SK-N-SH (cell line): Measurements from ENCODE around the gene LRMDA. TPM values are rescaled to one million over a fixed set of nuclear protein-coding genes. Genes with fewer than 3 reads are reported as not detected.

ENCODE experiments used
- CTCF ChIA-PET: fragments of 300-600, 350-600 bp; formaldehyde crosslinking; extraction: SDS; loops from one replicate; lab custom pipeline; 2021; lab: Yijun Ruan, JAX
- POLR2A ChIA-PET: fragments of 350-600 bp; sonication (Branson Sonifier 250); formaldehyde crosslinking; extraction: SDS; loops from one replicate; lab custom pipeline; 2020; ENCODE audit warnings: antibody characterized with exemption, inconsistent platforms; lab: Yijun Ruan, JAX
- DNase-seq: peaks from one replicate; pipeline ENCODE4 v3.0.0; 2012
- H2AFZ ChIP-seq: fragments of 200-600 bp; sonication (generic); 2 replicates; pipeline ENCODE4 v1.8.1; 2016; ENCODE audit warnings: antibody characterized with exemption, mild to moderate bottlenecking, low read depth
- H3F3A ChIP-seq: fragments of 200-600 bp; sonication (generic); replicated peaks from 2 replicates; pipeline ENCODE3; 2016; ENCODE audit warnings: antibody characterized with exemption, mild to moderate bottlenecking; ENCODE audit not compliant: insufficient read depth
- H3K27ac ChIP-seq, 2 experiments: fragments of 200-500 bp in 1 of 2; fragments of 200-600 bp in 1 of 2; sonication (Bioruptor generic) in 1 of 2; sonication (generic), shearing (Covaris generic) in 1 of 2; 2 replicates each; pipeline versions ENCODE4 v1.5.1 to v1.6.1; 2014 to 2016; ENCODE audit warnings: low read depth in 2 of 2, inconsistent platforms in 1 of 2, low read length in 1 of 2, mild to moderate bottlenecking in 1 of 2, mixed read lengths in 1 of 2
- H3K27me3 ChIP-seq: fragments of 200-600 bp; sonication (generic), shearing (Covaris generic); 2 replicates; pipeline ENCODE4 v1.6.1; 2016; ENCODE audit warnings: mixed run types; ENCODE audit not compliant: insufficient read depth
- H3K36me3 ChIP-seq, 2 experiments: fragments of 200-500 bp in 1 of 2; fragments of 200-600 bp in 1 of 2; sonication (Bioruptor generic) in 1 of 2; sonication (generic) in 1 of 2; replicated peaks in 1 of 2; 2 replicates each; pipeline versions ENCODE3 to v1.5.1; 2014 to 2016; ENCODE audit warnings: low read length in 1 of 2, mild to moderate bottlenecking in 1 of 2; ENCODE audit not compliant: insufficient read depth in 2 of 2, control insufficient read depth in 1 of 2
- H3K4me1 ChIP-seq, 2 experiments: fragments of 200-500 bp in 1 of 2; fragments of 200-600 bp in 1 of 2; sonication (Bioruptor generic) in 1 of 2; sonication (generic), shearing (Covaris generic) in 1 of 2; 2 replicates each; pipeline versions ENCODE4 v1.5.1 to v1.6.1; 2014 to 2016; ENCODE audit warnings: low read depth in 1 of 2, low read length in 1 of 2, mixed run types in 1 of 2; ENCODE audit not compliant: insufficient read depth in 2 of 2, control insufficient read depth in 1 of 2
- H3K4me2 ChIP-seq: fragments of 200-600 bp; sonication (generic), shearing (Covaris generic); 2 replicates; pipeline ENCODE4 v1.6.1; 2017; ENCODE audit warnings: mixed run types
- H3K4me3 ChIP-seq, 2 experiments: fragments of 200-500 bp in 1 of 2; fragments of 200-600 bp in 1 of 2; sonication (Bioruptor generic) in 1 of 2; sonication (generic), shearing (Covaris generic) in 1 of 2; 2 replicates each; pipeline versions ENCODE4 v1.5.1 to v1.8.1; 2014 to 2016; ENCODE audit warnings: low read depth in 2 of 2, inconsistent platforms in 1 of 2, low read length in 1 of 2, mild to moderate bottlenecking in 1 of 2, mixed read lengths in 1 of 2, moderate library complexity in 1 of 2
- H3K79me2 ChIP-seq: fragments of 200-600 bp; sonication (generic); 2 replicates; pipeline ENCODE4 v1.8.1; 2017; ENCODE audit warnings: mild to moderate bottlenecking; ENCODE audit not compliant: insufficient read depth
- H3K9ac ChIP-seq: fragments of 200-600 bp; sonication (generic); 2 replicates; pipeline ENCODE4 v1.6.1; 2017; ENCODE audit warnings: mixed run types
- H3K9me2 ChIP-seq: fragments of 200-600 bp; sonication (generic); 2 replicates; pipeline ENCODE4 v1.6.1; 2017; ENCODE audit warnings: mixed run types
- H3K9me3 ChIP-seq: fragments of 200-600 bp; sonication (generic); 2 replicates; pipeline ENCODE4 v1.6.1; 2017; ENCODE audit warnings: mixed run types, mild to moderate bottlenecking, moderate library complexity
- H4K20me1 ChIP-seq: fragments of 200-600 bp; sonication (generic); 2 replicates; pipeline ENCODE4 v1.6.1; 2017; ENCODE audit warnings: mild to moderate bottlenecking, mixed run types; ENCODE audit not compliant: insufficient read depth
- CTCF ChIP-seq: fragments of 200-600 bp; sonication (generic); IDR thresholded peaks from 2 replicates; pipeline ENCODE4 v1.6.1; 2017; ENCODE audit warnings: antibody characterized with exemption, mild to moderate bottlenecking, moderate library complexity
- ELF1 ChIP-seq: IDR thresholded peaks from 2 replicates; pipeline ENCODE4 v1.4.0; 2012
- EP300 ChIP-seq, 2 experiments: IDR thresholded peaks; 2 replicates each; pipeline versions ENCODE4 v1.4.0 to v1.6.1; 2012; ENCODE audit warnings: borderline replicate concordance in 1 of 2, low read depth in 1 of 2, low read length in 1 of 2
- FOSL2 ChIP-seq: IDR thresholded peaks from 2 replicates; pipeline ENCODE4 v1.4.0; 2012; ENCODE audit warnings: low read depth, mild to moderate bottlenecking, moderate library complexity, borderline replicate concordance
- FOXJ3 ChIP-seq: sonication (generic); formaldehyde crosslinking; IDR thresholded peaks from 2 replicates; pipeline ENCODE4 v1.5.1; 2020; ENCODE audit warnings: mild to moderate bottlenecking, missing genetic modification reagents
- GATA2 ChIP-seq: sonication (generic); formaldehyde crosslinking; IDR thresholded peaks from 2 replicates; pipeline ENCODE4 v1.5.0; 2020; ENCODE audit warnings: mild to moderate bottlenecking, missing genetic modification reagents
- JUND ChIP-seq: IDR thresholded peaks from 2 replicates; pipeline ENCODE4 v1.4.0; 2012
- MAX ChIP-seq: IDR thresholded peaks from 2 replicates; pipeline ENCODE4 v1.4.0; 2012; ENCODE audit warnings: low read depth
- NRF1 ChIP-seq: IDR thresholded peaks from 2 replicates; pipeline ENCODE4 v1.6.1; 2012; ENCODE audit warnings: low read depth, mild to moderate bottlenecking, low read length
- PBX3 ChIP-seq: IDR thresholded peaks from 2 replicates; pipeline ENCODE4; 2012
- POLR2AphosphoS5 ChIP-seq: IDR thresholded peaks from 2 replicates; pipeline ENCODE4 v1.6.1; 2012; ENCODE audit warnings: low read depth, low read length
- RAD21 ChIP-seq: IDR thresholded peaks from 2 replicates; pipeline ENCODE4 v1.6.1; 2012; ENCODE audit warnings: mild to moderate bottlenecking, low read length
- RXRA ChIP-seq: IDR thresholded peaks from 2 replicates; pipeline ENCODE4 v1.4.0; 2012; ENCODE audit warnings: low read depth, mild to moderate bottlenecking, borderline replicate concordance
- SIN3A ChIP-seq: IDR thresholded peaks from 2 replicates; pipeline ENCODE4 v1.6.1; 2012; ENCODE audit warnings: low read depth, mild to moderate bottlenecking, low read length, moderate library complexity, borderline replicate concordance
- SMC3 ChIP-seq: IDR thresholded peaks from 2 replicates; pipeline ENCODE4 v1.6.1; 2012; ENCODE audit warnings: low read depth, low read length, improper control_type of control experiment
- TAF1 ChIP-seq: IDR thresholded peaks from 2 replicates; pipeline ENCODE4 v1.6.1; 2012; ENCODE audit warnings: low read depth, mild to moderate bottlenecking, low read length, moderate library complexity, borderline replicate concordance
- TCF12 ChIP-seq: IDR thresholded peaks from 2 replicates; pipeline ENCODE4 v1.4.0; 2012
- YY1 ChIP-seq: IDR thresholded peaks from 2 replicates; pipeline ENCODE4 v1.4.0; 2012; ENCODE audit warnings: low read depth, mild to moderate bottlenecking
- WGBS: methylation state at CpG from one replicate; pipeline ENCODE4 v1.1.6; 2017; ENCODE audit warnings: low lambda C conversion rate; 5-methylcytosine and 5-hydroxymethylcytosine counted together
- polyA plus RNA-seq, 3 experiments: library from polyadenylated mRNA; depleted of rRNA; stranded (reverse); fragments of >200 nt; gene quantifications; 2 replicates each; pipeline ENCODE4 v1.2.3, GENCODE V29; 2012

The LRMDA gene
- polyA plus RNA-seq, 1 of the 3 experiments (the other 2 are of a cell fraction) = 0.95 TPM

- no peaks in the 10 kb centered on the region for H3F3A ChIP-seq
- CTCF ChIA-PET = interaction anchor here (0.7 to 1.1 kb wide), 2 partner anchors 18 to 27 kb away, joined by 3 read pairs; no protein-coding TSS in a partner anchor
- TF ChIP-seq EP300 (IDR thresholded peaks at IDR 0.05; ENCODE audit: borderline replicate concordance in 1 of 2, low read depth in 1 of 2, low read length in 1 of 2) = no peak
- TF ChIP-seq FOSL2 = no peak
- no peak for TF ChIP-seq NRF1
- no peak for TF ChIP-seq TCF12
- TF ChIP-seq RXRA = no peak
- TF ChIP-seq MAX = no peak
- TF ChIP-seq PBX3 = no peak
- TF ChIP-seq ELF1 = no peak
- no peak for TF ChIP-seq GATA2
- no peak for TF ChIP-seq FOXJ3 (CRISPR knock-in tag)
- TF ChIP-seq RAD21 = no peak
- TF ChIP-seq POLR2AphosphoS5 = no peak
- TF ChIP-seq JUND = no peak
- no peak for TF ChIP-seq SIN3A
- TF ChIP-seq CTCF = no peak
- TF ChIP-seq TAF1 = no peak
- no peak for TF ChIP-seq YY1
- no peak for TF ChIP-seq SMC3
- H3K9me2 ChIP-seq = no peaks in the 10 kb centered on the region
- H3K4me1 ChIP-seq = no peaks in the 10 kb centered on the region
- H3K27me3 ChIP-seq = no peaks in the 10 kb centered on the region
- no peak overlapping the region for H3K9ac ChIP-seq
- peaks cover 13% of the 10 kb centered on the region; the same call in 1 of the 2 replicates for H3K9me3 ChIP-seq
- no peaks in the 10 kb centered on the region for H3K79me2 ChIP-seq
- no peak overlapping the region for H2AFZ ChIP-seq
- no peak overlapping the region for H3K4me2 ChIP-seq
- DNase-seq = no peak
- H4K20me1 ChIP-seq = no peaks in the 10 kb centered on the region
- whole genome bisulfite sequencing = 60% methylated on average over 1 of the region's 4 CpGs
- H3K4me3 ChIP-seq = no peak overlapping the region
- H3K36me3 ChIP-seq = no peaks in the 10 kb centered on the region
- H3K27ac ChIP-seq = no peak overlapping the region
- POLR2A ChIA-PET = no interaction called here
Measured at GRCh38 chr10:75575940-75576339, 144.5 kb downstream of the LRMDA start.

DNA sequence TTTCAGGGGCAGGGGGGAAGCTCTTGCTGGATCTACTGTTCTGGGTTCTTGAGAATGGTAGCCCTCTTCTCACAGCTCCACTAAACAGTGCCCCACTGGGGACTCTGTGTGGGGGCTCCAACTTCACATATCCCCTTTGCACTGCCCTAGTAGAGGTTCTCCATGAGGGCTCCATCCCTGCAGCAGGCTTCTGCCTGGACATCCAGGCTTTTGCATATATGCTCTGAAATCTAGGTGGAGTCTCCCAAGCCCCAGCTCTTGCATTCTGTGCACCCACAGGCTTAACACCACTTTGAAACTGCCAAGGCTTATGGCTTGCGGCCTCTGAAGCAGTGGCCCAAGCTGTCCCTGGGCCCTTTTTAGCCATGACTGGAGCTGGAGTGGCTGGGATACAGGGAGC lies 150.7 kb downstream of the LRMDA start:
- no peaks in the 10 kb centered on the region for H3K4me1 ChIP-seq
- no peak overlapping the region for H3K27ac ChIP-seq
- H3K27me3 ChIP-seq = no peaks in the 10 kb centered on the region
- no peak overlapping the region for H3K4me3 ChIP-seq
- DNase-seq = no peak
- H3K4me2 ChIP-seq = no peak overlapping the region
- no peaks in the 10 kb centered on the region for H3K79me2 ChIP-seq
- WGBS = 83% methylated on average over 1 of the region's 1 CpG
- no peak for TF ChIP-seq NRF1
- H3K9ac ChIP-seq = no peak overlapping the region
- no peak overlapping the region for H2AFZ ChIP-seq
- H3K9me3 ChIP-seq = no peaks in the 10 kb centered on the region; the same call in 1 of the 2 replicates
- no peaks in the 10 kb centered on the region for H3K9me2 ChIP-seq
- POLR2A ChIA-PET = no interaction called here
- H3F3A ChIP-seq = no peaks in the 10 kb centered on the region
- CTCF ChIA-PET = no interaction called here
- H4K20me1 ChIP-seq = no peaks in the 10 kb centered on the region
- no peaks in the 10 kb centered on the region for H3K36me3 ChIP-seq
